SK-N-SH (cell line): ENCODE data around the gene CLEC20A. TPM values are rescaled to one million over a fixed set of nuclear protein-coding genes. Genes with fewer than 3 reads are reported as not detected.

Experiments
- CTCF ChIA-PET: fragments of 300-600, 350-600 bp; formaldehyde crosslinking; extraction: SDS; loops from one replicate; lab custom pipeline; 2021; lab: Yijun Ruan, JAX
- POLR2A ChIA-PET: fragments of 350-600 bp; sonication (Branson Sonifier 250); formaldehyde crosslinking; extraction: SDS; loops from one replicate; lab custom pipeline; 2020; ENCODE audit warnings: antibody characterized with exemption, inconsistent platforms; lab: Yijun Ruan, JAX
- DNase-seq: peaks from one replicate; pipeline ENCODE4 v3.0.0; 2012
- H2AFZ ChIP-seq: fragments of 200-600 bp; sonication (generic); 2 replicates; pipeline ENCODE4 v1.8.1; 2016; ENCODE audit warnings: antibody characterized with exemption, mild to moderate bottlenecking, low read depth
- H3F3A ChIP-seq: fragments of 200-600 bp; sonication (generic); replicated peaks from 2 replicates; pipeline ENCODE3; 2016; ENCODE audit warnings: antibody characterized with exemption, mild to moderate bottlenecking; ENCODE audit not compliant: insufficient read depth
- H3K27ac ChIP-seq, 2 experiments: fragments of 200-500 bp in 1 of 2; fragments of 200-600 bp in 1 of 2; sonication (Bioruptor generic) in 1 of 2; sonication (generic), shearing (Covaris generic) in 1 of 2; 2 replicates each; pipeline versions ENCODE4 v1.5.1 to v1.6.1; 2014 to 2016; ENCODE audit warnings: low read depth in 2 of 2, inconsistent platforms in 1 of 2, low read length in 1 of 2, mild to moderate bottlenecking in 1 of 2, mixed read lengths in 1 of 2
- H3K27me3 ChIP-seq: fragments of 200-600 bp; sonication (generic), shearing (Covaris generic); 2 replicates; pipeline ENCODE4 v1.6.1; 2016; ENCODE audit warnings: mixed run types; ENCODE audit not compliant: insufficient read depth
- H3K36me3 ChIP-seq, 2 experiments: fragments of 200-500 bp in 1 of 2; fragments of 200-600 bp in 1 of 2; sonication (Bioruptor generic) in 1 of 2; sonication (generic) in 1 of 2; replicated peaks in 1 of 2; 2 replicates each; pipeline versions ENCODE3 to v1.5.1; 2014 to 2016; ENCODE audit warnings: low read length in 1 of 2, mild to moderate bottlenecking in 1 of 2; ENCODE audit not compliant: insufficient read depth in 2 of 2, control insufficient read depth in 1 of 2
- H3K4me1 ChIP-seq, 2 experiments: fragments of 200-500 bp in 1 of 2; fragments of 200-600 bp in 1 of 2; sonication (Bioruptor generic) in 1 of 2; sonication (generic), shearing (Covaris generic) in 1 of 2; 2 replicates each; pipeline versions ENCODE4 v1.5.1 to v1.6.1; 2014 to 2016; ENCODE audit warnings: low read depth in 1 of 2, low read length in 1 of 2, mixed run types in 1 of 2; ENCODE audit not compliant: insufficient read depth in 2 of 2, control insufficient read depth in 1 of 2
- H3K4me2 ChIP-seq: fragments of 200-600 bp; sonication (generic), shearing (Covaris generic); 2 replicates; pipeline ENCODE4 v1.6.1; 2017; ENCODE audit warnings: mixed run types
- H3K4me3 ChIP-seq, 2 experiments: fragments of 200-500 bp in 1 of 2; fragments of 200-600 bp in 1 of 2; sonication (Bioruptor generic) in 1 of 2; sonication (generic), shearing (Covaris generic) in 1 of 2; 2 replicates each; pipeline versions ENCODE4 v1.5.1 to v1.8.1; 2014 to 2016; ENCODE audit warnings: low read depth in 2 of 2, inconsistent platforms in 1 of 2, low read length in 1 of 2, mild to moderate bottlenecking in 1 of 2, mixed read lengths in 1 of 2, moderate library complexity in 1 of 2
- H3K79me2 ChIP-seq: fragments of 200-600 bp; sonication (generic); 2 replicates; pipeline ENCODE4 v1.8.1; 2017; ENCODE audit warnings: mild to moderate bottlenecking; ENCODE audit not compliant: insufficient read depth
- H3K9ac ChIP-seq: fragments of 200-600 bp; sonication (generic); 2 replicates; pipeline ENCODE4 v1.6.1; 2017; ENCODE audit warnings: mixed run types
- H3K9me2 ChIP-seq: fragments of 200-600 bp; sonication (generic); 2 replicates; pipeline ENCODE4 v1.6.1; 2017; ENCODE audit warnings: mixed run types
- H3K9me3 ChIP-seq: fragments of 200-600 bp; sonication (generic); 2 replicates; pipeline ENCODE4 v1.6.1; 2017; ENCODE audit warnings: mixed run types, mild to moderate bottlenecking, moderate library complexity
- H4K20me1 ChIP-seq: fragments of 200-600 bp; sonication (generic); 2 replicates; pipeline ENCODE4 v1.6.1; 2017; ENCODE audit warnings: mild to moderate bottlenecking, mixed run types; ENCODE audit not compliant: insufficient read depth
- EZH2phosphoT487 ChIP-seq: fragments of 200-600 bp; sonication (generic); IDR thresholded peaks from 2 replicates; pipeline ENCODE4 v1.6.1; 2017; ENCODE audit warnings: low read depth, mixed run types, mild to moderate bottlenecking, antibody characterized with exemption, moderate library complexity, borderline replicate concordance
- GABPA ChIP-seq: IDR thresholded peaks from 2 replicates; pipeline ENCODE4 v1.4.0; 2012; ENCODE audit warnings: low read depth, mild to moderate bottlenecking
- MAX ChIP-seq: IDR thresholded peaks from 2 replicates; pipeline ENCODE4 v1.4.0; 2012; ENCODE audit warnings: low read depth
- NRF1 ChIP-seq: IDR thresholded peaks from 2 replicates; pipeline ENCODE4 v1.6.1; 2012; ENCODE audit warnings: low read depth, mild to moderate bottlenecking, low read length
- REST ChIP-seq: IDR thresholded peaks from 2 replicates; pipeline ENCODE4 v1.6.1; 2012; ENCODE audit warnings: mild to moderate bottlenecking, low read depth, low read length, moderate library complexity
- RFX5 ChIP-seq: IDR thresholded peaks from 2 replicates; pipeline ENCODE4 v1.6.1; 2012; ENCODE audit warnings: mild to moderate bottlenecking, improper control_type of control experiment, low read length
- TCF12 ChIP-seq: IDR thresholded peaks from 2 replicates; pipeline ENCODE4 v1.4.0; 2012
- TEAD4 ChIP-seq: IDR thresholded peaks from 2 replicates; pipeline ENCODE4 v1.4.0; 2012; ENCODE audit warnings: mild to moderate bottlenecking, borderline replicate concordance; ENCODE audit not compliant: insufficient read depth
- USF1 ChIP-seq: IDR thresholded peaks from 2 replicates; pipeline ENCODE4 v1.4.0; 2012; ENCODE audit warnings: low read depth, borderline replicate concordance
- ZBTB33 ChIP-seq: IDR thresholded peaks from 2 replicates; pipeline ENCODE4 v1.4.0; 2012; ENCODE audit warnings: low read depth, borderline replicate concordance
- WGBS: methylation state at CpG from one replicate; pipeline ENCODE4 v1.1.6; 2017; ENCODE audit warnings: low lambda C conversion rate; 5-methylcytosine and 5-hydroxymethylcytosine counted together
- polyA plus RNA-seq, 3 experiments: library from polyadenylated mRNA; depleted of rRNA; stranded (reverse); fragments of >200 nt; gene quantifications; 2 replicates each; pipeline ENCODE4 v1.2.3, GENCODE V29; 2012
- TF ChIP-seq, protein P1 (sequence below): IDR thresholded peaks from 2 replicates; pipeline ENCODE4; 2012
- TF ChIP-seq, protein P2 (sequence below): fragments of 200-600 bp; sonication (generic); IDR thresholded peaks from 2 replicates; pipeline ENCODE4 v1.6.1; 2017; ENCODE audit warnings: antibody characterized with exemption, mild to moderate bottlenecking, moderate library complexity

Gene CLEC20A
- polyA plus RNA-seq, 1 of the 3 experiments (the other 2 are of a cell fraction): not detected

DNA sequence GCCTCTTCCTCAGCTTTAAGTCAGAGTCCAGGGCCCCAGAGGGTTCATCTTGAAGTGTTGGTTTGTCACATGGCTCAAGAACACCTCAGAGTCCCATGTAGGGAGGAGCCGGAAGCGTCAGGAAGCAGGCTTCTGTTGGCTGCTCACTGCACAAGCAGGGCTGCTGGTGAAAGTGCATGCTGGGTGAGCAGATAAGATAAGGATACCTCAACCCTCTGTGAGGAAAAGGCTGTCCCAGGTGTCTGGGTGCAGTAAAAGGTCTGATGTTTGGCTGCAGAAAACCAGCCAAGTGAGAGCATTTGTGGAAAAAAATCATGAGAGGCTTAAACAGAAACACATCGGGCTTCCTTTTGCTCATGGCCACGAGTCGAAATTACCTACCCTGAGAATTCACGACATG is 9.9 kb upstream of the CLEC20A start:
- Histone ChIP-seq H3K79me2 (no peaks in the 10 kb centered on the region), H3K9me2 (no peaks in the 10 kb centered on the region), H3K9ac (no peak overlapping the region), H3K4me2 (no peak overlapping the region), H3K4me3 (no peak overlapping the region), H3K4me1 (no peaks in the 10 kb centered on the region; a peak in 1 of 4 replicates), H2AFZ (no peak overlapping the region)
- CTCF ChIA-PET: interaction anchor here (0.8 kb wide), 1 partner anchor 206 kb away, joined by 5 read pairs; no protein-coding TSS in a partner anchor
- POLR2A ChIA-PET: no interaction called here
- WGBS: 91% methylated on average over 6 of the region's 6 CpGs
- TF ChIP-seq REST: no peak
- TF ChIP-seq, protein P1, sequence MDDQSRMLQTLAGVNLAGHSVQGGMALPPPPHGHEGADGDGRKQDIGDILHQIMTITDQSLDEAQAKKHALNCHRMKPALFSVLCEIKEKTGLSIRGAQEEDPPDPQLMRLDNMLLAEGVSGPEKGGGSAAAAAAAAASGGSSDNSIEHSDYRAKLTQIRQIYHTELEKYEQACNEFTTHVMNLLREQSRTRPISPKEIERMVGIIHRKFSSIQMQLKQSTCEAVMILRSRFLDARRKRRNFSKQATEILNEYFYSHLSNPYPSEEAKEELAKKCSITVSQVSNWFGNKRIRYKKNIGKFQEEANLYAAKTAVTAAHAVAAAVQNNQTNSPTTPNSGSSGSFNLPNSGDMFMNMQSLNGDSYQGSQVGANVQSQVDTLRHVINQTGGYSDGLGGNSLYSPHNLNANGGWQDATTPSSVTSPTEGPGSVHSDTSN: no peak
- TF ChIP-seq NRF1: no peak
- TF ChIP-seq USF1: no peak
- TF ChIP-seq, all 33 proteins: peak for 0
- Histone ChIP-seq H3K9me3 (no peaks in the 10 kb centered on the region), H3K36me3 (no peaks in the 10 kb centered on the region), H3F3A (no peaks in the 10 kb centered on the region), H3K27ac (no peak overlapping the region), H3K27me3 (no peaks in the 10 kb centered on the region), H4K20me1 (no peaks in the 10 kb centered on the region)
- DNase-seq: no peak

GRCh38 chr1:178506177-178506576 is 9.4 kb upstream of the CLEC20A start:
- Histone ChIP-seq H3K9me3 (no peaks in the 10 kb centered on the region), H3K9me2 (no peaks in the 10 kb centered on the region), H3K27me3 (no peaks in the 10 kb centered on the region), H3K4me1 (no peaks in the 10 kb centered on the region; a peak in 1 of 4 replicates), H3K27ac (no peak overlapping the region), H3K4me2 (no peak overlapping the region), H3K79me2 (no peaks in the 10 kb centered on the region), H2AFZ (no peak overlapping the region), H3K9ac (no peak overlapping the region), H3K4me3 (no peak overlapping the region), H3F3A (no peaks in the 10 kb centered on the region), H3K36me3 (no peaks in the 10 kb centered on the region)
- no peak for DNase-seq
- ChIA-PET CTCF (interaction anchor here (0.8 to 3.4 kb wide), 2 partner anchors 196 to 206 kb away, joined by 5 to 11 read pairs; no protein-coding TSS in a partner anchor), POLR2A (no interaction called here)
- TF ChIP-seq EZH2phosphoT487: no peak
- TF ChIP-seq TCF12: no peak
- no peak for TF ChIP-seq GABPA
- TF ChIP-seq TEAD4: no peak
- no peak for TF ChIP-seq RFX5
- no peak for TF ChIP-seq MAX
- no peak for TF ChIP-seq REST
- TF ChIP-seq, protein P2, sequence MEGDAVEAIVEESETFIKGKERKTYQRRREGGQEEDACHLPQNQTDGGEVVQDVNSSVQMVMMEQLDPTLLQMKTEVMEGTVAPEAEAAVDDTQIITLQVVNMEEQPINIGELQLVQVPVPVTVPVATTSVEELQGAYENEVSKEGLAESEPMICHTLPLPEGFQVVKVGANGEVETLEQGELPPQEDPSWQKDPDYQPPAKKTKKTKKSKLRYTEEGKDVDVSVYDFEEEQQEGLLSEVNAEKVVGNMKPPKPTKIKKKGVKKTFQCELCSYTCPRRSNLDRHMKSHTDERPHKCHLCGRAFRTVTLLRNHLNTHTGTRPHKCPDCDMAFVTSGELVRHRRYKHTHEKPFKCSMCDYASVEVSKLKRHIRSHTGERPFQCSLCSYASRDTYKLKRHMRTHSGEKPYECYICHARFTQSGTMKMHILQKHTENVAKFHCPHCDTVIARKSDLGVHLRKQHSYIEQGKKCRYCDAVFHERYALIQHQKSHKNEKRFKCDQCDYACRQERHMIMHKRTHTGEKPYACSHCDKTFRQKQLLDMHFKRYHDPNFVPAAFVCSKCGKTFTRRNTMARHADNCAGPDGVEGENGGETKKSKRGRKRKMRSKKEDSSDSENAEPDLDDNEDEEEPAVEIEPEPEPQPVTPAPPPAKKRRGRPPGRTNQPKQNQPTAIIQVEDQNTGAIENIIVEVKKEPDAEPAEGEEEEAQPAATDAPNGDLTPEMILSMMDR: no peak
- TF ChIP-seq NRF1: no peak
- TF ChIP-seq ZBTB33: no peak
- TF ChIP-seq, all 33 proteins: peak for 0
- WGBS: 73% methylated on average over 6 of the region's 6 CpGs
- no peaks in the 10 kb centered on the region for H4K20me1 ChIP-seq
